Neural cell (in vitro differentiated cells): ENCODE data around the gene FOXD3.

ENCODE experiments used
- CTCF ChIP-seq: fragments of 450-650 bp; IDR thresholded peaks from 2 replicates; pipeline ENCODE4 v1.5.1; 2014; ENCODE audit warnings: antibody characterized with exemption, mild to moderate bottlenecking, moderate library complexity; ENCODE audit not compliant: poor library complexity, severe bottlenecking
- EP300 ChIP-seq: fragments of 450-650 bp; conservative IDR thresholded peaks from 2 replicates; pipeline ENCODE4 v1.6.1; 2014; ENCODE audit warnings: antibody characterized with exemption, mild to moderate bottlenecking, moderate library complexity; ENCODE audit not compliant: poor library complexity, severe bottlenecking
- EZH2 ChIP-seq: fragments of 200-600, 300-800 bp; shearing (Covaris generic), sonication (generic); IDR thresholded peaks from 2 replicates; pipeline ENCODE4 v1.6.1; 2014; ENCODE audit warnings: antibody characterized with exemption, low read length, borderline replicate concordance, mild to moderate bottlenecking; ENCODE audit not compliant: insufficient read depth, poor library complexity, severe bottlenecking
- MXI1 ChIP-seq: fragments of 450-650 bp; conservative IDR thresholded peaks from 2 replicates; pipeline ENCODE4 v1.6.1; 2014; ENCODE audit warnings: antibody characterized with exemption, mild to moderate bottlenecking; ENCODE audit not compliant: poor library complexity, severe bottlenecking
- POLR2AphosphoS5 ChIP-seq: IDR thresholded peaks from 2 replicates; pipeline ENCODE4 v1.6.1; 2012
- REST ChIP-seq: IDR thresholded peaks from 2 replicates; pipeline ENCODE4 v1.6.1; 2012; ENCODE audit warnings: borderline replicate concordance
- SMC3 ChIP-seq: fragments of 450-650 bp; conservative IDR thresholded peaks from 2 replicates; pipeline ENCODE4 v1.6.1; 2014; ENCODE audit warnings: antibody characterized with exemption, mild to moderate bottlenecking, moderate library complexity; ENCODE audit not compliant: poor library complexity
- TAF1 ChIP-seq: IDR thresholded peaks from 2 replicates; pipeline ENCODE4 v1.6.1; 2012; ENCODE audit warnings: low read depth

GRCh38 chr1:63326106-63326472 lies 3.7 kb downstream of the FOXD3 start:
- no peak for TF ChIP-seq POLR2AphosphoS5
- no peak for TF ChIP-seq CTCF
- no peak for TF ChIP-seq SMC3
- no peak for TF ChIP-seq REST
- TF ChIP-seq EP300: no peak
- TF ChIP-seq EZH2: peak; percentile 81
- TF ChIP-seq MXI1: no peak
- no peak for TF ChIP-seq TAF1
